H9 (cell line): ENCODE measurements around the gene PRKCA. TPM values are rescaled to one million over a fixed set of nuclear protein-coding genes. Genes with fewer than 3 reads are reported as not detected.

Experiments
- DNase-seq: peaks from one replicate; pipeline ENCODE4 v3.0.0-alpha.2; 2017
- H2AFZ ChIP-seq: one replicate; pipeline ENCODE4 v1.6.1; 2013; ENCODE audit warnings: mild to moderate bottlenecking, low read length, control low read depth, moderate library complexity
- H2AK5ac ChIP-seq: 2 replicates; pipeline ENCODE4 v1.6.1; 2013; ENCODE audit warnings: low read length, control low read depth, mixed read lengths; ENCODE audit not compliant: insufficient read length
- H2BK120ac ChIP-seq: one replicate; pipeline ENCODE4 v1.6.1; 2013; ENCODE audit warnings: low read depth, mild to moderate bottlenecking, low read length, control low read depth, inconsistent platforms; ENCODE audit not compliant: poor library complexity, severe bottlenecking
- H2BK12ac ChIP-seq: 2 replicates; pipeline ENCODE4 v1.6.1; 2013; ENCODE audit warnings: low read length, control low read depth, mixed read lengths, low read depth; ENCODE audit not compliant: insufficient read length
- H2BK15ac ChIP-seq: 2 replicates; pipeline ENCODE4 v1.6.1; 2013; ENCODE audit warnings: low read depth, low read length, control low read depth
- H2BK20ac ChIP-seq: one replicate; pipeline ENCODE4 v1.6.1; 2013; ENCODE audit warnings: low read depth, mild to moderate bottlenecking, low read length, control low read depth, inconsistent platforms; ENCODE audit not compliant: poor library complexity, severe bottlenecking
- H2BK5ac ChIP-seq: 2 replicates; pipeline ENCODE4 v1.6.1; 2013; ENCODE audit warnings: low read length, control low read depth, mixed read lengths; ENCODE audit not compliant: insufficient read length
- H3K14ac ChIP-seq: 2 replicates; pipeline ENCODE4 v1.6.1; 2013; ENCODE audit warnings: low read length, control low read depth; ENCODE audit not compliant: insufficient read depth
- H3K18ac ChIP-seq: 2 replicates; pipeline ENCODE4 v1.6.1; 2013; ENCODE audit warnings: low read depth, mild to moderate bottlenecking, mixed read lengths, low read length, control low read depth; ENCODE audit not compliant: insufficient read length
- H3K23ac ChIP-seq: 2 replicates; pipeline ENCODE4 v1.6.1; 2013; ENCODE audit warnings: low read length, control low read depth, mixed read lengths, low read depth; ENCODE audit not compliant: insufficient read length
- H3K23me2 ChIP-seq: 2 replicates; pipeline ENCODE4 v1.6.1; 2013; ENCODE audit warnings: low read depth, mild to moderate bottlenecking, mixed read lengths, low read length, control low read depth; ENCODE audit not compliant: insufficient read length, poor library complexity, severe bottlenecking
- H3K27ac ChIP-seq: 2 replicates; pipeline ENCODE4 v1.5.1; 2013; ENCODE audit warnings: low read length, control low read depth, mixed read lengths, low read depth; ENCODE audit not compliant: insufficient read length
- H3K27me3 ChIP-seq: 2 replicates; pipeline ENCODE4 v1.6.1; 2013; ENCODE audit warnings: low read length, control low read depth, inconsistent platforms; ENCODE audit not compliant: insufficient read depth
- H3K4ac ChIP-seq: 2 replicates; pipeline ENCODE4 v1.6.1; 2013; ENCODE audit warnings: low read depth, mild to moderate bottlenecking, control low read depth, inconsistent platforms, low read length, moderate library complexity
- H3K4me1 ChIP-seq: 2 replicates; pipeline ENCODE4 v1.6.1; 2013; ENCODE audit warnings: low read length, control low read depth, inconsistent platforms; ENCODE audit not compliant: insufficient read depth
- H3K4me2 ChIP-seq: 2 replicates; pipeline ENCODE4 v1.6.1; 2013; ENCODE audit warnings: low read length, control low read depth, mixed read lengths; ENCODE audit not compliant: insufficient read length, insufficient read depth
- H3K56ac ChIP-seq: 2 replicates; pipeline ENCODE4 v1.6.1; 2013; ENCODE audit warnings: low read depth, mild to moderate bottlenecking, mixed read lengths, low read length, control low read depth; ENCODE audit not compliant: insufficient read length
- H3K79me1 ChIP-seq: 2 replicates; pipeline ENCODE4 v1.6.1; 2013; ENCODE audit warnings: low read depth, mild to moderate bottlenecking, moderate library complexity, low read length, control low read depth, inconsistent platforms; ENCODE audit not compliant: insufficient read depth, poor library complexity, severe bottlenecking
- H3K79me2 ChIP-seq: 2 replicates; pipeline ENCODE4 v1.6.1; 2013; ENCODE audit warnings: low read length, control low read depth, inconsistent platforms; ENCODE audit not compliant: insufficient read depth
- H3K9ac ChIP-seq: 2 replicates; pipeline ENCODE4 v1.6.1; 2013; ENCODE audit warnings: low read length, control low read depth, mixed read lengths; ENCODE audit not compliant: insufficient read length; ENCODE audit errors: extremely low read depth
- H3K9me3 ChIP-seq: one replicate; pipeline ENCODE4 v1.6.1; 2013; ENCODE audit warnings: low read depth, low read length, inconsistent platforms; ENCODE audit not compliant: control insufficient read depth
- H3T11ph ChIP-seq: one replicate; pipeline ENCODE4 v1.6.1; 2013; ENCODE audit warnings: mild to moderate bottlenecking, low read length, control low read depth, inconsistent platforms
- H4K20me1 ChIP-seq: one replicate; pipeline ENCODE4 v1.6.1; 2013; ENCODE audit not compliant: control insufficient read depth, insufficient read length, insufficient read depth
- H4K5ac ChIP-seq: 2 replicates; pipeline ENCODE4 v1.6.1; 2013; ENCODE audit warnings: low read depth, mild to moderate bottlenecking, mixed read lengths, low read length, control low read depth; ENCODE audit not compliant: insufficient read length
- H4K8ac ChIP-seq: replicated peaks from 2 replicates; pipeline ENCODE4 v1.6.1; 2013; ENCODE audit warnings: low read length, control low read depth, mixed read lengths, low read depth; ENCODE audit not compliant: insufficient read length
- H4K91ac ChIP-seq: 2 replicates; pipeline ENCODE4 v1.6.1; 2013; ENCODE audit warnings: low read depth, mild to moderate bottlenecking, moderate library complexity, mixed read lengths, low read length, control low read depth; ENCODE audit not compliant: insufficient read length
- H3K27ac Mint-ChIP-seq, 3 experiments: 2 replicates in 2 of 3; 3 replicates in 1 of 3; pipeline ENCODE4 v1.8.0; 2020 to 2021; ENCODE audit warnings: mixed read lengths in 3 of 3, mild to moderate bottlenecking in 1 of 3, moderate library complexity in 1 of 3
- H3K27me3 Mint-ChIP-seq: 2 replicates; pipeline ENCODE4 v1.8.0; 2021; ENCODE audit warnings: low read depth, mild to moderate bottlenecking, moderate library complexity, mixed read lengths
- H3K36me3 Mint-ChIP-seq, 3 experiments: 2 replicates in 2 of 3; 3 replicates in 1 of 3; pipeline ENCODE4 v1.8.0; 2020 to 2021; ENCODE audit warnings: low read depth in 3 of 3, mixed read lengths in 3 of 3; ENCODE audit not compliant: insufficient read depth in 1 of 3
- H3K4me1 Mint-ChIP-seq, 2 experiments: 2 replicates each; pipeline ENCODE4 v1.8.0; 2020; ENCODE audit warnings: mixed read lengths in 2 of 2
- H3K4me3 Mint-ChIP-seq, 2 experiments: 2 replicates in 1 of 2; 3 replicates in 1 of 2; pipeline ENCODE4 v1.8.0; 2020 to 2021; ENCODE audit warnings: mild to moderate bottlenecking in 2 of 2, mixed read lengths in 2 of 2, moderate library complexity in 1 of 2
- H3K9me3 Mint-ChIP-seq, 2 experiments: 2 replicates in 1 of 2; 3 replicates in 1 of 2; pipeline ENCODE4 v1.8.0; 2020; ENCODE audit warnings: mild to moderate bottlenecking in 2 of 2, mixed read lengths in 2 of 2, moderate library complexity in 1 of 2
- CTCF ChIP-seq: fragments of 200-600 bp; sonication (generic); conservative IDR thresholded peaks from 3 replicates; pipeline ENCODE4 v1.8.0; 2021; ENCODE audit warnings: antibody characterized with exemption, mild to moderate bottlenecking
- WGBS: extraction: QIAGEN DNeasy Blood & Tissue Kit; methylation state at CpG from one replicate; pipeline ENCODE4 v1.1.7; 2013; ENCODE audit warnings: missing lambda C conversion rate, low lambda C conversion rate, mixed read lengths; ENCODE audit not compliant: insufficient read length; ENCODE audit errors: extremely low coverage; 5-methylcytosine and 5-hydroxymethylcytosine counted together
- total RNA-seq: library from RNA; stranded (reverse); gene quantifications from 2 replicates; pipeline ENCODE4 v1.2.1, GENCODE V29; 2021

Gene PRKCA
- total RNA-seq, 1 experiment from 2014 or later: 10.5 TPM

- Histone ChIP-seq H4K8ac (no peak overlapping the region), H4K20me1 (no peaks in the 10 kb centered on the region), H3K79me1 (no peaks in the 10 kb centered on the region), H3K27ac (no peak overlapping the region), H2BK5ac (no peak overlapping the region), H3K27me3 (no peaks in the 10 kb centered on the region), H2AK5ac (no peak overlapping the region), H3K4me2 (no peak overlapping the region), H3K4ac (no peak overlapping the region), H3K79me2 (no peaks in the 10 kb centered on the region), H3K14ac (no peak overlapping the region), H2BK120ac (no peak overlapping the region), H3K23me2 (no peaks in the 10 kb centered on the region), H3K23ac (no peak overlapping the region), H2BK20ac (no peak overlapping the region), H2BK12ac (no peak overlapping the region), H3K9ac (no peak overlapping the region), H3K56ac (no peak overlapping the region), H3T11ph (no peak overlapping the region), H3K9me3 (no peaks in the 10 kb centered on the region), H2AFZ (no peak overlapping the region), H2BK15ac (no peak overlapping the region), H3K4me1 (no peaks in the 10 kb centered on the region; the same call in 1 of the 2 replicates), H3K18ac (no peak overlapping the region), H4K5ac (no peak overlapping the region), H4K91ac (no peak overlapping the region)
- no peak overlapping the region for H3K4me3 Mint-ChIP-seq
- H3K27ac Mint-ChIP-seq: peak overlapping the region in 1 of 3 experiments; percentile 0; a peak in 1 of 7 replicates
- H3K27me3 Mint-ChIP-seq: no peaks in the 10 kb centered on the region
- TF ChIP-seq CTCF: no peak
- no CpG with 5 or more reads among the region's 8 CpGs for WGBS
- H3K36me3 Mint-ChIP-seq: no peaks in the 10 kb centered on the region
- peaks cover 4 to 14% of the 10 kb centered on the region in 2 experiments for H3K4me1 Mint-ChIP-seq
- no peak for DNase-seq
- H3K9me3 Mint-ChIP-seq: no peaks in the 10 kb centered on the region
Observed at GRCh38 chr17:66412857-66413558, 110.6 kb downstream of the PRKCA start.
